ENCODE measurements around the gene SORCS2. TPM values are rescaled to one million over a fixed set of nuclear protein-coding genes. Genes with fewer than 3 reads are reported as not detected.

The SORCS2 gene
- total RNA-seq, 1 donor from 2014 or later, result 3.0 TPM

DNA sequence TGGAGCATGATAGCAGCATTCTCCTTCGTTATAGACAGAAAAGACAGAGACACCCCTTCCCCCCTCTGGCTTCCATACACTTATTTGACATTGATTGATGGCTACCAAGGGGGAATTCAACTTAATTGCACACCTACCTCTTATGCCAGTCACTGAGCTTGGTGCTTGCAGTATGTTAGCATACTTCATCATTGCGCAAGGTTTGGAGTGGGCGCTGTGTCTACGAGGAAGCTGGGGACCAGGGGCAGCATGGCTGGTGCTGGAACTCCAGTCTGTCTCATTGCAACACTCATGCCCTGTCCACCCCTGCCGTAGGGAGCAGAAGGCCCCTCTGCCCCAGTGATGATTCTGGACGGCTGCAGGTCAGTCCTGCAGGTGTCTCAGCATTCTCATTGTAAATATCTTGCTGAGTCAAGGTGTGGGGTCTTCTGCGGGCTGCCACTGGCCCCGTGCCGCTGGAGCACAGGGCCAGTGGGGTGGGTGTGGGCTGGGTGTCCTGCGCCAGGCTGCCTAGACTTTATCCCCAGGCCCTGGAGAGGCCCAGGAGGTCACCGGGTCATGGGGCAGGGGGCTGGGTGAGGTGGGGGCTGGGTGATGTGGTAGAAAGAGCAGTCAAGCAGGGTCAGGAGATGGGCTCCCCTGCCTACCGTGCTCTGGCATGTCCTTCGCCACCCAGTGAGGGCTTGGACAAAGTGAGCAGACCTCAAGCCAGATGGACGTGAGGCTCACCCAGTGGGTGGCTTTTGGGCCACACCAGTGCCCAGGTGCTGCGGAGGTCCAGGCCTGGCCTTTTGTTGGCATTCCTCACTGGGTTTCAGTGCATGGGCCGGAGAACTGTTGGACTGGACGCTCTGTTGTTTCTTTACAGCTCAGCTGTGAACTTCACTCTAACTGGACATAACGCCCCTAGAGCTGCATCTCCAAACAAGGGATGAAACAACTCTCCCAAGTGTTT lies 156.9 kb downstream of the SORCS2 start:
- peaks cover 22% of the 10 kb centered on the region for H3K27me3 Mint-ChIP-seq (ENCODE audit: unreplicated experiment)
- peaks cover 4% of the 10 kb centered on the region for H3K36me3 Mint-ChIP-seq (ENCODE audit: unreplicated experiment)
- peaks cover 14% of the 10 kb centered on the region for H3K9me3 Mint-ChIP-seq (ENCODE audit: unreplicated experiment)
- no peak overlapping the region for H3K4me3 Mint-ChIP-seq (ENCODE audit: unreplicated experiment)
- TF ChIP-seq, protein P1, sequence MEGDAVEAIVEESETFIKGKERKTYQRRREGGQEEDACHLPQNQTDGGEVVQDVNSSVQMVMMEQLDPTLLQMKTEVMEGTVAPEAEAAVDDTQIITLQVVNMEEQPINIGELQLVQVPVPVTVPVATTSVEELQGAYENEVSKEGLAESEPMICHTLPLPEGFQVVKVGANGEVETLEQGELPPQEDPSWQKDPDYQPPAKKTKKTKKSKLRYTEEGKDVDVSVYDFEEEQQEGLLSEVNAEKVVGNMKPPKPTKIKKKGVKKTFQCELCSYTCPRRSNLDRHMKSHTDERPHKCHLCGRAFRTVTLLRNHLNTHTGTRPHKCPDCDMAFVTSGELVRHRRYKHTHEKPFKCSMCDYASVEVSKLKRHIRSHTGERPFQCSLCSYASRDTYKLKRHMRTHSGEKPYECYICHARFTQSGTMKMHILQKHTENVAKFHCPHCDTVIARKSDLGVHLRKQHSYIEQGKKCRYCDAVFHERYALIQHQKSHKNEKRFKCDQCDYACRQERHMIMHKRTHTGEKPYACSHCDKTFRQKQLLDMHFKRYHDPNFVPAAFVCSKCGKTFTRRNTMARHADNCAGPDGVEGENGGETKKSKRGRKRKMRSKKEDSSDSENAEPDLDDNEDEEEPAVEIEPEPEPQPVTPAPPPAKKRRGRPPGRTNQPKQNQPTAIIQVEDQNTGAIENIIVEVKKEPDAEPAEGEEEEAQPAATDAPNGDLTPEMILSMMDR (IDR thresholded peaks at IDR 0.05), result no peak
- no peaks in the 10 kb centered on the region for H3K4me1 Mint-ChIP-seq (ENCODE audit: unreplicated experiment)
- no peak overlapping the region for H3K27ac Mint-ChIP-seq (ENCODE audit: unreplicated experiment)
- DNase-seq (ENCODE audit: extremely low spot score, unreplicated experiment), result no peak

DNA sequence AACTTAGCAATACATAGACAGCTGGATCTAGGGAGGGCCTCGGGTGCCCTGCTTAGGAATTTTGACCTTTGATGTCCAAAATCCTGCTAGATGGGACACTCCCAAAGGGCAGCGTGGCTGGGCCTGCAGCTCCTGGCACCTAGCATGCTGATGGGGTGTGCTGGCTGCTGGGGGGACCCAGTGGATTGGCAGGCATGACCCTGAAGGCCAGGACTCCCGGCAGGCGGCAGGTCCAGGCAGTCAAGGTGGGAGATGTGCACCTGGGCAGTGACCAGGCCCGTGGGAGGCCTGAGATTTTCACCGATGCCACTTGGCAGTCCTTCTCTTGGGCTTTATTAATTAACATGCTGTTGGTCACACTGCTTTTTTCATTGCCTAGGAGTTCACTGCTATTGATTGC lies 158.1 kb downstream of the SORCS2 start:
- H3K36me3 Mint-ChIP-seq (ENCODE audit: unreplicated experiment), result peaks cover 4% of the 10 kb centered on the region
- H3K27me3 Mint-ChIP-seq (ENCODE audit: unreplicated experiment), result peaks cover 22% of the 10 kb centered on the region

GRCh38 chr4:7351014-7351413 lies 158.7 kb downstream of the SORCS2 start:
- TF ChIP-seq, protein P1 (IDR thresholded peaks at IDR 0.05), result no peak
- Mint-ChIP-seq H3K4me1 (ENCODE audit: unreplicated experiment) (no peaks in the 10 kb centered on the region), H3K36me3 (ENCODE audit: unreplicated experiment) (no peaks in the 10 kb centered on the region), H3K27me3 (ENCODE audit: unreplicated experiment) (peaks cover 18% of the 10 kb centered on the region), H3K4me3 (ENCODE audit: unreplicated experiment) (no peak overlapping the region), H3K27ac (ENCODE audit: unreplicated experiment) (no peak overlapping the region), H3K9me3 (ENCODE audit: unreplicated experiment) (peaks cover 8% of the 10 kb centered on the region)
- no peak for DNase-seq (ENCODE audit: extremely low spot score, unreplicated experiment)

More for the DNA sequence above, 158.1 kb downstream of the SORCS2 start:
- Mint-ChIP-seq H3K4me3 (ENCODE audit: unreplicated experiment) (no peak overlapping the region), H3K4me1 (ENCODE audit: unreplicated experiment) (no peaks in the 10 kb centered on the region), H3K9me3 (ENCODE audit: unreplicated experiment) (peaks cover 14% of the 10 kb centered on the region), H3K27ac (ENCODE audit: unreplicated experiment) (no peak overlapping the region)
- DNase-seq (ENCODE audit: extremely low spot score, unreplicated experiment), result no peak
- TF ChIP-seq, protein P1 (IDR thresholded peaks at IDR 0.05), result no peak

GRCh38 chr4:7352486-7352885 lies 160.1 kb downstream of the SORCS2 start:
- no peak for DNase-seq (ENCODE audit: extremely low spot score, unreplicated experiment)
- H3K4me1 Mint-ChIP-seq (ENCODE audit: unreplicated experiment), result peaks cover 4% of the 10 kb centered on the region
- no peak overlapping the region for H3K4me3 Mint-ChIP-seq (ENCODE audit: unreplicated experiment)
- H3K9me3 Mint-ChIP-seq (ENCODE audit: unreplicated experiment), result no peaks in the 10 kb centered on the region
- TF ChIP-seq, protein P1 (IDR thresholded peaks at IDR 0.05), result no peak
- no peak overlapping the region for H3K27ac Mint-ChIP-seq (ENCODE audit: unreplicated experiment)
- H3K36me3 Mint-ChIP-seq (ENCODE audit: unreplicated experiment), result no peaks in the 10 kb centered on the region
- H3K27me3 Mint-ChIP-seq (ENCODE audit: unreplicated experiment), result peaks cover 18% of the 10 kb centered on the region

DNA sequence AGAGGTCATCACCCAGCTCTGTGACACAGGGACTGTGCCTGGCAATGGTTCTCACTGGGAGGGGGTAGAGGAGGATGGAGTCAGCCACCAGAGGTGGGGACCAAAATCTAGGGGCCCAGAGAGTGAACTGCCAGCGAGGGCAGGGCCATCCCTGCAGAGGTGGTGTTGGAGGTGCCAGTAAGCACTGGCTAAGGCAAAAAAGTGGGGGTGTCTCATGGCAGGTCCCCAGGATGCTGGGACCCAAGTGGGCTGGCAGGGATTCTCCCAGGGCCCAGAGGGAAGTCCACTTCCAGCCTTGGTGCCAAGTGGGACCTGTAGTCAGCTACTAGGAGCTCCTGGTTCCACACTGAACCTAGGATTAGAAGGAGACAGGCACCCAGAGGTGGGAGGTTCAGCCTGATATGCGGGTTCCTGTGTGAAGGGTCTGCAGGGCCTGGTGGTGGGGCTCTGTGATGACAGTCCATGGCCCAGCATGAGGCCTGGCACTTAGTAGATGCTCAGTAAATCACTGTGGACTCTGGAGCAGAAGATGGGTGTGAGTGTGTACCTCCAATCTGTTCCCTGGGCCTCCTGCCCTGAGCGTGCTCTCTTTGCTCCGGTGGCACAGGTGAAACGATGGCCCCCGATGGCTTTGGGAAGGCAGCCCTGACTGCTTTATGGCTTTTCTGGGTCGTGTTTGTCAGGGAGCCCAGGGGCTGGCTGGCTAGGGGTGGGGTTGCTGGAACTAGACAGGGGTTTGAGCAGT lies 160.9 kb downstream of the SORCS2 start:
- Mint-ChIP-seq H3K9me3 (ENCODE audit: unreplicated experiment) (no peaks in the 10 kb centered on the region), H3K4me3 (ENCODE audit: unreplicated experiment) (no peak overlapping the region), H3K27me3 (ENCODE audit: unreplicated experiment) (peaks cover 18% of the 10 kb centered on the region), H3K36me3 (ENCODE audit: unreplicated experiment) (no peaks in the 10 kb centered on the region), H3K4me1 (ENCODE audit: unreplicated experiment) (peaks cover 12% of the 10 kb centered on the region), H3K27ac (ENCODE audit: unreplicated experiment) (no peak overlapping the region)
- no peak for DNase-seq (ENCODE audit: extremely low spot score, unreplicated experiment)
- TF ChIP-seq, protein P1 (IDR thresholded peaks at IDR 0.05), result no peak
